ENCODE data around the gene KBTBD2.
A peak's percentile ranks its signal among the peaks of the same experiment; 100 is the strongest.
"Not testable (repeated sequence)": the region's sequence is repeated elsewhere in the genome, so short reads cannot be mapped to it uniquely, and the experiment has no call there.

The KBTBD2 gene

GRCh38 chr7:32858648-32859047 is 32.9 kb downstream of the KBTBD2 start:
- Histone ChIP-seq H2AFZ (no peak overlapping the region), H3K4me3 (ENCODE audit: low read depth, low read length) (no peak overlapping the region), H3K9me3 (ENCODE audit: control insufficient read depth, low read length) (no peaks in the 10 kb centered on the region), H3K27ac (no peak overlapping the region), H3K27me3 (ENCODE audit: control insufficient read depth, insufficient read depth, low read length) (no peaks in the 10 kb centered on the region), H3K9ac (no peak overlapping the region), H3K36me3 (ENCODE audit: control insufficient read depth, insufficient read depth, low read length) (no peaks in the 10 kb centered on the region), H3K4me1 (no peaks in the 10 kb centered on the region), H3K4me2 (ENCODE audit: low read length) (no peak overlapping the region), H3K79me2 (no peaks in the 10 kb centered on the region)
- TF ChIP-seq, protein P1, sequence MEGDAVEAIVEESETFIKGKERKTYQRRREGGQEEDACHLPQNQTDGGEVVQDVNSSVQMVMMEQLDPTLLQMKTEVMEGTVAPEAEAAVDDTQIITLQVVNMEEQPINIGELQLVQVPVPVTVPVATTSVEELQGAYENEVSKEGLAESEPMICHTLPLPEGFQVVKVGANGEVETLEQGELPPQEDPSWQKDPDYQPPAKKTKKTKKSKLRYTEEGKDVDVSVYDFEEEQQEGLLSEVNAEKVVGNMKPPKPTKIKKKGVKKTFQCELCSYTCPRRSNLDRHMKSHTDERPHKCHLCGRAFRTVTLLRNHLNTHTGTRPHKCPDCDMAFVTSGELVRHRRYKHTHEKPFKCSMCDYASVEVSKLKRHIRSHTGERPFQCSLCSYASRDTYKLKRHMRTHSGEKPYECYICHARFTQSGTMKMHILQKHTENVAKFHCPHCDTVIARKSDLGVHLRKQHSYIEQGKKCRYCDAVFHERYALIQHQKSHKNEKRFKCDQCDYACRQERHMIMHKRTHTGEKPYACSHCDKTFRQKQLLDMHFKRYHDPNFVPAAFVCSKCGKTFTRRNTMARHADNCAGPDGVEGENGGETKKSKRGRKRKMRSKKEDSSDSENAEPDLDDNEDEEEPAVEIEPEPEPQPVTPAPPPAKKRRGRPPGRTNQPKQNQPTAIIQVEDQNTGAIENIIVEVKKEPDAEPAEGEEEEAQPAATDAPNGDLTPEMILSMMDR (IDR thresholded peaks at IDR 0.05), result no peak

GRCh38 chr7:32857063-32857462 is 34.5 kb downstream of the KBTBD2 start:
- H3K9me3 ChIP-seq (ENCODE audit: control insufficient read depth, low read length); H3K27ac ChIP-seq; H3K27me3 ChIP-seq (ENCODE audit: control insufficient read depth, insufficient read depth, low read length); H3K4me1 ChIP-seq; H3K9ac ChIP-seq; H3K4me3 ChIP-seq (ENCODE audit: low read depth, low read length); H3K36me3 ChIP-seq (ENCODE audit: control insufficient read depth, insufficient read depth, low read length); H2AFZ ChIP-seq; H3K79me2 ChIP-seq; H3K4me2 ChIP-seq (ENCODE audit: low read length): not testable (repeated sequence)

GRCh38 chr7:32855837-32856775 is 35.5 kb downstream of the KBTBD2 start:
- not testable (repeated sequence) for H3K4me2 ChIP-seq (ENCODE audit: low read length); H3K9ac ChIP-seq; H3K27me3 ChIP-seq (ENCODE audit: control insufficient read depth, insufficient read depth, low read length); H3K4me3 ChIP-seq (ENCODE audit: low read depth, low read length); H2AFZ ChIP-seq; H3K27ac ChIP-seq; H3K36me3 ChIP-seq (ENCODE audit: control insufficient read depth, insufficient read depth, low read length); H3K4me1 ChIP-seq; H3K9me3 ChIP-seq (ENCODE audit: control insufficient read depth, low read length); H3K79me2 ChIP-seq

GRCh38 chr7:32850654-32851053 is 40.9 kb downstream of the KBTBD2 start:
- not testable (repeated sequence) for H3K79me2 ChIP-seq; H3K4me3 ChIP-seq (ENCODE audit: low read depth, low read length); H3K4me2 ChIP-seq (ENCODE audit: low read length); H3K4me1 ChIP-seq; H3K27me3 ChIP-seq (ENCODE audit: control insufficient read depth, insufficient read depth, low read length); H3K9me3 ChIP-seq (ENCODE audit: control insufficient read depth, low read length); H2AFZ ChIP-seq; H3K36me3 ChIP-seq (ENCODE audit: control insufficient read depth, insufficient read depth, low read length); H3K9ac ChIP-seq; H3K27ac ChIP-seq

DNA sequence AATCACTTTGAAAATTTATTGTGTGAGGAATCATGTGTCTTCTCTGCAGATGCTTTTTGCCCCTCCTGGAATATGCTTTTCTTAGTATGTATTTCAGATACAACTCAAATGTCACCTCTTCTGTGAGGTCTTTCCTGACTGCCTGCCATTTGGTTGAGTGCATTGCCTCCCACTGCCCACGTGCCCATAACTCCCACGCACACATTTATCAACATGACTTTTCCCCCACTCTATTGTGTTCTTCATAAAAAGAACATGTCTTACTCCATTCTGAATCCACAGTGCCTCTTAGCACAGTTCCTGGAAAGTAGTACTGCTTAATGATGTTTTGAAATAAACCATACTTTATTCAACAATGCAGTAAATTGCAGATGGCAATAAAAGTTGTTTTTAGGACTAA is 42.9 kb downstream of the KBTBD2 start:
- not testable (repeated sequence) for H3K79me2 ChIP-seq; H3K27ac ChIP-seq; H3K4me2 ChIP-seq (ENCODE audit: low read length); H3K9me3 ChIP-seq (ENCODE audit: control insufficient read depth, low read length); H3K4me1 ChIP-seq; H3K9ac ChIP-seq; H3K27me3 ChIP-seq (ENCODE audit: control insufficient read depth, insufficient read depth, low read length); H2AFZ ChIP-seq; H3K36me3 ChIP-seq (ENCODE audit: control insufficient read depth, insufficient read depth, low read length); H3K4me3 ChIP-seq (ENCODE audit: low read depth, low read length)

GRCh38 chr7:32846630-32847225 is 44.8 kb downstream of the KBTBD2 start:
- no peak overlapping the region for H3K9ac ChIP-seq
- H3K27me3 ChIP-seq (ENCODE audit: control insufficient read depth, insufficient read depth, low read length), result no peaks in the 10 kb centered on the region
- H3K9me3 ChIP-seq (ENCODE audit: control insufficient read depth, low read length), result no peaks in the 10 kb centered on the region
- H3K4me1 ChIP-seq, result no peaks in the 10 kb centered on the region
- TF ChIP-seq, protein P1 (IDR thresholded peaks at IDR 0.05), result peak; percentile 96
- H3K36me3 ChIP-seq (ENCODE audit: control insufficient read depth, insufficient read depth, low read length), result no peaks in the 10 kb centered on the region
- H2AFZ ChIP-seq, result peak overlapping the region; percentile 80
- no peak overlapping the region for H3K4me2 ChIP-seq (ENCODE audit: low read length)
- H3K79me2 ChIP-seq, result no peaks in the 10 kb centered on the region
- no peak overlapping the region for H3K4me3 ChIP-seq (ENCODE audit: low read depth, low read length)
- no peak overlapping the region for H3K27ac ChIP-seq

DNA sequence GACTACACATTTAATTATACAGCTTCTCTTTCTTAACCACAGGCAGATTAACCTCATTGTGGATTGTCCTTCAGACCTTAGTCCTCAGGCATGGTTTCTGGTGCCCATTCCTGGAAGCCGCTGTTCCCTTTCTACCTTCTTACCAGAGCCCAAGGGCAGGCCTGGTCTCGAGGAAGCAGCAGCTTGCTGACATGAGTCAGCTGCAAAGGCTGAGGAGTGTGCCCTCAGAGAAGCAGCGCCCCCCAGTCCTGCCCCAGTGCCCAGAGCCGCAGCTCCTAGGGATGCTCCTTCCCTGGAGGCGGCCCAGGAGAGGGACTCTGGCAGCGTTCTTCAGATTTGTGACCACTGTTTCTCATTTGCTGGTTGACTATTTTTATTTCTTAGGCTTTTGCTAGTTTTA is 46.8 kb downstream of the KBTBD2 start:
- H3K27ac ChIP-seq; H3K27me3 ChIP-seq (ENCODE audit: control insufficient read depth, insufficient read depth, low read length); H3K36me3 ChIP-seq (ENCODE audit: control insufficient read depth, insufficient read depth, low read length); H3K79me2 ChIP-seq; H3K9me3 ChIP-seq (ENCODE audit: control insufficient read depth, low read length); H2AFZ ChIP-seq; H3K4me3 ChIP-seq (ENCODE audit: low read depth, low read length); H3K4me2 ChIP-seq (ENCODE audit: low read length); H3K9ac ChIP-seq; H3K4me1 ChIP-seq: not testable (repeated sequence)

DNA sequence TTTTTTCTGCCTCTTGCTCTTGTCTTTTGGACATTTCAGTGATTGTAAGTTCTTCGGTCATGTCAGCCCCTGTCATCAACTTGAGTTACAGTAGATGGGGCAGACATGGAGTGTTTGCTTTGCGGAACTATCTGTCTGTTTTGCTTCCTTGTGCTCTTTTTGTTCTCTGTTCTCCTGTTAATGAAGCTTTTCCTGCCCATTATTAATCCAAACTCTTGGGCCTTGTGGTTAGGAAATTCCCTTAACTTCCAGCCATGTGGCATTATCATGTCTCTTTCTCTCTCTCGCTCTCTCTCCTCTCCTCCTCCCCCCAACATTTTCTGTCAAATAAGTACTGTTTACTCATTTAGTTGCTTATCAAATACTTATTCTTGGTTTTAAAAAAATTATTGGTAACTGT is 47.8 kb downstream of the KBTBD2 start:
- not testable (repeated sequence) for H3K9ac ChIP-seq; H2AFZ ChIP-seq; H3K4me3 ChIP-seq (ENCODE audit: low read depth, low read length); H3K27me3 ChIP-seq (ENCODE audit: control insufficient read depth, insufficient read depth, low read length); H3K36me3 ChIP-seq (ENCODE audit: control insufficient read depth, insufficient read depth, low read length); H3K4me2 ChIP-seq (ENCODE audit: low read length); H3K79me2 ChIP-seq; H3K4me1 ChIP-seq; H3K9me3 ChIP-seq (ENCODE audit: control insufficient read depth, low read length); H3K27ac ChIP-seq

DNA sequence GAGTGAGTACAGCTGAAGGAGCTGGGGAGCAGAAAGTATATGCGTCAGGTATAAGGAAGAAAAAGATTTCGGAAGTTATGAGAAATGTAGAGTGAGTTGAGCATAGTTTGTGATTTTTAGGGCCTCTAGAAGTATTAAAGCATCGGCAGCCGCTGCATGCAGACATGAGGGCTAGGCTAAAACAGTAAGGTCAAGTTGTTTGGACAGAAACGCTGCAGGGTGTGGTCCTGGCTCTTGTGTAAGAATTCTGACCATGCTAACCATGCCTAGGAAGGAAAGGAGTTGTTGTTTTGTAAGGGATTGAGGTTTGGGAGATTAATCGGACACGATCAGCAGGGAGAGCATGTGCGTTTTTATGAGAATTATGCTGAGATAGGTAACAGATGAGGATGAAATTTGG is 51.7 kb downstream of the KBTBD2 start:
- H3K4me1 ChIP-seq; H3K4me2 ChIP-seq (ENCODE audit: low read length); H3K4me3 ChIP-seq (ENCODE audit: low read depth, low read length); H3K27ac ChIP-seq; H3K9ac ChIP-seq; H3K36me3 ChIP-seq (ENCODE audit: control insufficient read depth, insufficient read depth, low read length); H2AFZ ChIP-seq; H3K9me3 ChIP-seq (ENCODE audit: control insufficient read depth, low read length); H3K79me2 ChIP-seq; H3K27me3 ChIP-seq (ENCODE audit: control insufficient read depth, insufficient read depth, low read length): not testable (repeated sequence)

Measured in parathyroid adenoma (tissue), 2 donors.